Occipital lobe (tissue), 2 donors: ENCODE measurements around the gene QSOX2. TPM values are rescaled to one million over a fixed set of nuclear protein-coding genes. Genes with fewer than 3 reads are reported as not detected.

ENCODE experiments used
- DNase-seq: peaks from one replicate; lab custom pipeline; 2025; lab: John Stamatoyannopoulos, UW
- total RNA-seq: library from RNA; depleted of rRNA; stranded (reverse); fragments of >200 nt; gene quantifications from one replicate; pipeline ENCODE4 v1.2.3, GENCODE V29; 2014

QSOX2 gene
- total RNA-seq, 1 donor from 2014 or later: 8.1 TPM

DNA sequence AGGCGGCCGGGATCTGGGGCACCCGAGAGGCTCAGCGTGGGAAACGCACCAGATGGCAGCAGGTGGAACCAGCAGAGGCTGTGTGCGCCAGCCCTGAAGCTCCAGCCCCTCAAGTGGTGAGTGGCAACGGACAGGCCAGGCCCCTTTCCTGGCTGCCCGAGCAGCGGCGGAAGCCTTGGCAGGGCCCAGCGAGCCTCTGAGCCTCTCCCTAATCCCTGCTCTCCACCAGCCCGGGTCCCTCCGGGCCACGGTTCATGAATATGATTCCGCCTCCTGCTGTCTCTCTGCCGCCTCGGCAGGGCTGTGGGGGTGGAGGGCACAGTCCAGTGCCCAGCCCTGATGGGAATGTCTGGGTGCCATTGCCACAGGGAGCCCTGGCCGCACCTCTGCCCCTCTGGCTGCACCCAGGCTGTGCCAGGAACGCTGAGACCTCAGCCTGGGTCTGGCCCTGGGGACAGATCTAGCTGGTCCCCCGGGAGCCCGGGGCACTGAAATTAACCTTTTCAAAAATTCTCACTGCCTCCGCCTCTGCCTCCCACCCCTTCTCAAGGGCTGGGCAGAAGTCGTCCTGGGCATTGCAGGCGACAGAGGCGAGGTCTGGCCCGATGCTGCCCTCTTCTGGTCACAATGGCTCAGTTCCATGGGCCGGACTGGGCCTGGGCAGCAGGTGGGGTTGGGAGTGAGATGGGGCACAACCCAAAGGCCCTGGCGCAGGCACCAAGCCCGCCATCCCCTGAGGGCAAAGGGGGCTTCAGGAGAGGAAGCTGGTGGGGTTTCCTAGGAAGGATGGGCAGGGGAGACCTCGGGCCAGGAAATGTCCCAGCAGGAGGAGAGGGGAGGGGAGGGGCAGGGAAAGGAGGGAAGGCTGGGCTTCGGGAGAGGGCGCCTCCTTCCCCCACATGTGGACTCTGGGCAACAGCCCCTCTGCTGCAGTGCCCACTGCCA is 38.0 kb upstream of the QSOX2 start:
- peak; percentile 71 for DNase-seq

DNA sequence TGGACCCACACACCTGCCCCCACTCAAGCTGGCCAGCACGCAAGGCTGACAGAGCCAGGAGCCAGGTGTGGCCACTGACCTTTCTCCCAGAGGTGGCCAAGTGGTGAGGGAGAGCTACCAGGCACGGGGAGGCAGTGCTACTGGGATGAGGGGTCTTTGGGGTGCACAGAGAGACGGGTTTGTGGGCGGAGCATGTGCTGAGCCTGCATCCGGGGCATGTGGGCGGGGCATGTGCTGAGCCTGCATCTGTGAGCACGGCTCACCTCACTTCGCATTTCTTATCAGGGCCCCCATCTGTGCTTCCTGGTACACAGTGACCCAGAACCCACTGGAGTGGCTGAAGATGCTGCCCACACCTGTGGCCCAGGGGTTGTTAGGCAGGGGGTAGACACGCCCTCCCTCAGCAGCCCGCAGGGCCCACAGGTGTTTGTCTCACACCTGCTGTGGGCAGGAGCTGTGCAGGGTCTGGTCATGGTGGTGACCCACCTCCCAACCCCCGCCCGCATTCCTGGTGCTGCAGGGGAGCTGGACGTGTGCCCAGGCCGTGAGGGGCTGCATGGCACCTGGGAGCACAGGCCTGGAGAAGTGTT is 36.8 kb upstream of the QSOX2 start:
- DNase-seq: no peak

DNA sequence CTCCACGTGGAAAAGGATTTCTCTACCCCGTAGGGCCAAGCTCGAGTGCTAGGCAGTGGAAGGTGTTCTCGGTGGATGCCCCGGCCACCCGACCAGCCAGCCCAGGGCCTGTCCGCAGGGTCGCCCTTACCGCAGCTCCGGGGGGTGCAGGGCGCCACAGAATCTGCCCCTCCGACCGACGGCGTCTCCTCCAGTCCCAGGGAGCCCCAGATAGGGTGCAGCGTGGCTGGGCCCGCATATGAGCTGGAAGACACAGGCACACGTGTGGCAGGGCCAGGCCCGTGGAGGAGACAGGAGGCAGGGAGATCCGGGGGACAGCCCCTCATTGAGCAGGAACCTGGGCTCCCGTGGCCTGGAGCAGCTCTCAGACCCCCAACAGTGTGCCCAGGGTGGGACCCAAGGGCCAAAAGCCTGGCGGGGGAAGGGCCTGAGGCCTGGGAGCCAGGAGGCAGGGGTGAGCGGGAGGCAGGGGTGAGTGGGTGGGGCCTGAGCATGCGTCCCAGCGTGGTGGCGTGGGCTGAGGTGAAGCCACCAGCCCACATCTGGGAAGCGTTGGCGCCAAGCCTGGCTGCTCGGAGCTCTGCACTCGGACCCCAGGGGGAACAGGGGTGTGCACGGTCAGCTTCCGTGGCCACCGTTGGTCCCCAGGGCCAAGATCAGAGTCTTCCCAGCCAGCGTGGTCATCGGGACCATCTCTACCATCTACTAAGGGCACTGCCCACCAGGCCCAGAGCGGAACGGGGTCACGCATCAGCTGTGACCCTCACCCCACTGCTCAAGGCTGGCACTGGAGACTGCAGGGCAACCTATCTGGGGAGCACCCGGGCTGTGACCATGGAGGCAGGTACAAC is 36.0 kb upstream of the QSOX2 start:
- no peak for DNase-seq

DNA sequence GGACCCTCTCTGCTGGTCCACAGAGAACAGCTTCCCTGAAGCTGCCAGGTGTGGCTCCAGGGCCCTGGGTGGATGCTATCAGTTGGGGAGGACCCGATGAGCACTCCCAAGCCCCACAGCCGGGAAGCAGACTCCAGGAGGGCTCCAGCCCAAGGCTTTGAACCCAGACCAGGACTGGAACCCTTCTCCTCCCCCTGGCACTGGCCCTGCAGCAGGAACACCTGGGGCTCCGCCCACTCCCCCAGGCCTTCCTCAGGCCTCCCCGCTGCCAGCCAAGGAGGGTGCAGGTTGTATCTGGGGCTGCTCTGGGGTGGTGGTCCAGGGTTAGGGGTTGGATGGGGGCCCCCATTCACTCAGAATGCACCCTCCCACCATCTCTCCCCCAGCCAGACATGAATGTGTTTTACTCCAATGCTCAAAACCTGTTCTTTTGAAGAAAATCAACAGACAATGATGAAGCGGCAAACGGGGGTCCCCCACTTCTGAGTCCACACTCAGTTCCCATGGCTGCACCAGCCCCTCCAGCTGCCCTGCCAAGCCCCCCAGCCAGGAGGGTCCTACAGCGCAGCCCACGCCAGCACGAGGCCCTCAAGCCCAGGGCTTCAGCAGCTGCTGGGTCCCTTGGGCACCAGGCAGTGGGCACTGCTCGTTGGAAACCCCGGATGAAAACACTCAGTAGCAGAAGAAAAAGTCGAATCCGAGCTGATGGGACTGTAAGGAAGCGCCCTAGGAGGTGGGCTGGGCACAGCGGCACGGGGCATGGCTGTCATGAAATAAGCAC is 35.1 kb upstream of the QSOX2 start:
- DNase-seq: no peak

GRCh38 chr9:136279471-136279870 is 33.9 kb upstream of the QSOX2 start:
- no peak for DNase-seq

DNA sequence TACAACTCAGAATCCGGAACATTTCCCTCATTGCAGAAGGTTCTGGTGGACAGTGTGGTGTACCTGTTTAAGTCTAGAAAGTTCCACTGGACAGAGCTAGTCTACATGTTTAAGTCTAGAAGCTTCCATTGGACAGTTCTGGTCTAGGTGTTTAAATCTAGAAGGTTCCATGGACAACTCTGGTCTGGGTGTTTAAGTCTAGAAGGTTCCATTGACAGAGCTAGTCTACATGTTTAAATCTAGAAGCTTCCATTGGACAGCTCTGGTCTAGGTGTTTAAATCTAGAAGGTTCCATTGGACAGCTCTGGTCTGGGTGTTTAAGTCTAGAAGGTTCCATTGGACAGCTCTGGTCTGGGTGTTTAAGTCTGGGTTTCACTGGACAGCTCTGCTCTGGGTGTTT is 33.3 kb upstream of the QSOX2 start:
- DNase-seq: no peak

- DNase-seq: no peak
These were observed 32.6 kb upstream of the QSOX2 start for GRCh38 chr9:136278221-136278620.

- DNase-seq: no peak
These were observed 32.1 kb upstream of the QSOX2 start for GRCh38 chr9:136277746-136278145.

DNA sequence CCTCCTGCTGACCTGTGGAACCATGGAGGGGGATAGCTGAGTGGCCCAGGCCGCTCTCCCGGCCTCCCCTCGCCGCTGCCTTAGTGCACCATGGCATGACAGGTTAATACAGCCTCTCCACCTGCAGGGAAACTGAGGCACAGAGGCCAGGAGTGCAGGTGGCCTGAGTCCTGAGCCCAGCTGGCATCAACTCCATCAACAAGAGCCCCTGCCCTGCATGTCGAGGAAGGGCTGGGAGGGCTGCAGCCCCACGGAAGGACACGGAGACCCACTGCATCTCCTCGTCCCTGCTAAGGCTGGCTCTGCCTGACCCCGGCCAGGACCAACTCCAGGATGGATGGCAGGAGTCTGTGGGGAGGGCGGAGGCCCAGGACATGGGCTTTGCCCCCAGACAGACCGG is 31.1 kb upstream of the QSOX2 start:
- no peak for DNase-seq

GRCh38 chr9:136275655-136276429 is 30.2 kb upstream of the QSOX2 start:
- no peak for DNase-seq

GRCh38 chr9:136274786-136275654 is 29.4 kb upstream of the QSOX2 start:
- no peak for DNase-seq

DNA sequence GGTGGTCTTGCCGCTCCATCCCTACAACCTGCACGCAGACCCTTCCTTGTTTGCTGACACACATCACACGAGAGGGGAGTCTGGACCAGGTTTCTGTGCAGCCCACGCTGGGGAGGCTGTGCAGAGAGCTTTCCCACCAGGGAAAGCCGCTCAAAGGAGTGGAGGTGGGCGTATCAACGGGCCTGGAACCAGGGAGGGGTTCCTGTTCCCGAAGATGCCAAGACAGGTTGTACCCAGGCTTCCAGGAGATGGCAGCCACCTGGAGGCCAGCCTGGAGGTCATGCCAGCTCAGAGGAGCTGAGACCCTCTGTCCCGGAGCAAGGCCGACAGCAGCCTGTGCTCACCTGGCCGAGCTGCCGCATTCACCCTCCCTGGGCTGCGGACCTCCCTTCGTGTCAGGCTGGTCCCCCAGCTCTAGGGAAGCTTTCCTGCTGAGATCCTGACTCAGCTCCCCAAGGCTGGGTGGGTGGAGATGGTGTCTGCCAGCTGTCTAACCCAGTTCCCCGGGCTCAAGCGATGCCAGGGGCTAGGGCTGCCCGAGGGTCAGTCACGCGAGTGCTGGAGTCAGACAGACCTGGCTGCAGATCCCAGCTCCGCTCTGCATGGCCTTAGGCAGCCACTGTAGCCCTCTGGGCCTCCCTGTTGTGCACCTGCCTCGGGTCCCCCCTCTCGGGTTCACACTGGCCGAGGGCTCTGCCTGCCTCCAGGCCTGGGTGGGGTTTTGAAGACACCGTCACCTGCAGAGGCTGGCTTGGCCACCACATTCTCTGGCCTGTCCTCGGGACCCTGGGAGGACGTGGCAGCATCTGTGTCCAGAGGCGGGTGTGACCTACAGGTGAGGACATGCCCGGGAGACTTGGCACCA is 28.5 kb upstream of the QSOX2 start:
- no peak for DNase-seq

GRCh38 chr9:136273244-136273865 is 27.7 kb upstream of the QSOX2 start:
- no peak for DNase-seq

DNA sequence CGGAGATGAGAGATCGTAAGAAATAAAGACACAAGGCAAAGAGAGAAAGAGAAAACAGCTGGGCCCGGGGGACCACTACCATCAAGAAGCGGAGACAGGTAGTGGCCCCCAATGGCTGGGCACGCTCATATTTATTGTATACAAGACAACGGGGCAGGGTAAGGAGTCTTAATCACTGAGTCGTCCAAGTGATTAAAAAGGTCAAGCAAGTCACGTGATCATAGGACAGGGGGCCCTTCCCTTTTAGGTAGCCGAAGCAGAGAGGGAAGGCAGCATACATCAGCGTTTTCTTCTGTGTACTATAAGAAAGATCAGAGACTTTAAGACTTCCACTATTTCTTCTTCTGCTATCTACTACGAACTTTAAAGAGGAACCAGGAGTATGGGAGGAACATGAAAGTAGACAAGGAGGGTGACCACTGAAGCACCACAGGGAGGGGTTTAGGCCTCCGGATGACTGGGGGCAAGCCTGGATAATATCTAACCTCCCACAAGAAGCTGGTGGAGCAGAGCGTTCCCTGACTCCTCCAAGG is 24.6 kb upstream of the QSOX2 start:
- DNase-seq: no peak

DNA sequence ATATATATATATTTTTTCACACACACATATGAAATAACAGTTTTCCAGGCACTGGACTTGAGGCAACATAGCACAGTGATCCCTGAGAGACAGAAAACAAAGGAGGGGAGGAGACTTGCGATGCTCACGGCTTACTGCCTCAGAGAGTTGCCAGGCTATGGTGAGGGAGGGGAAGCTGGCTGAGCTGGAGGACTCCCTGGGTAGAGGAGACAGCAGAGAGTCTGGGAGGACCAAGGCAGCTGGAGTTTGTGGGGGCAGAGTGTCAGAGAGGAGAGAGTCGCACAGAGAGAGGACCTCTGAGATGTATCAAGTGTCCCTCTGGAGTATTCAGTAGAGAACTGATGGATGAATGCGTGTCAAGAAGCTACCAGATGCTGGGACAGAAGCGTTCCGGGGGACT is 23.1 kb upstream of the QSOX2 start:
- DNase-seq: no peak

- DNase-seq: no peak
These were observed 22.7 kb upstream of the QSOX2 start for GRCh38 chr9:136268318-136268717.

DNA sequence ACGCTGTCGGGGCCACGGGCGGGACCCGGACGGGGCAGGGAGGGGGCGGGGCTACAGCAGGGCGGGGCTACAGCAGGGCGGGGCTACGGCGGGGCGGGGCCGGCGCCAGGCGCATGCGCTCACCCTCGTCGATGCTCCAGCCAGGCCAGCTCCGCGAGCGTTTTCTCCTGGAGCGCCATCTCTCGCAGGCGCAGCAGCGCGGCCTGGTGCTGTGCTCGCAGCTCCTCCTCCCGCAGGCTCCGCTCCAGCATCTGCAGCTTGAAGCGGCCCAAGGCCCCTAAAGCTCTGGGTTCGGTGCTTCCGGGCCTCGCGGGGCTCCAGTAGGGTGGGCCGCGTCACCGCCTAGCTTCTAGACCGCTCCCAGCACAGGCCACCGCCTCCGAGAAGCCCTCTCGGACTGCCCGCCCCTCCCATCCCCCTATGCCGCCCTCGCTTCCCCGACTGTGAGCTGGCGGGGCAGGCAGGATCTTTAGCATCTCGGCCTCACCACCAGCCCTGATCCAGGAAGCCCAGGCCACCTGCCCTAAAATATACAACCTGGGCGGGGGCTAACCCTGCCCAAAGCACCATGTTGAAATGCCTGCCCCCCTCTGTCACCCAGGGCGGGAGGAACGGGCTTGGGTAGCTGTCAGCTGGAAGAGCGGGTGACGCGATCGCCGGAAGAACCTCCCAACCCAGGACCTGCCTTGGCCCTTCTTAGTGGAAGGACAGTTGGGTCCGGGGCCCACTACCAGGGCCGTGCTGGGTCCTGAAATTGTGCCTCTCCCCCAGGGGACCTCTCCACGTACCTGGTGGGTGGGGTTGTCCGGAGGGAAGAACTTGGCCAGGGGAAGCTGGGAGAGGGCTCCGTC is 21.9 kb upstream of the QSOX2 start:
- peak; percentile 68 for DNase-seq
